HepG2 (cell line): Measurements from ENCODE around the gene APOC4.

Experiments
- ATF2 ChIP-seq: sonication (generic); formaldehyde crosslinking; IDR thresholded peaks from 2 replicates; pipeline ENCODE4 v1.4.0; 2020; ENCODE audit warnings: missing genetic modification reagents
- BRCA1 ChIP-seq: sonication (generic); formaldehyde crosslinking; IDR thresholded peaks from 2 replicates; pipeline ENCODE4 v1.4.0; 2020; ENCODE audit warnings: missing genetic modification reagents
- CTCF ChIP-seq: sonication (generic); formaldehyde crosslinking; IDR thresholded peaks from 2 replicates; pipeline ENCODE4 v1.5.0; 2020; ENCODE audit warnings: mild to moderate bottlenecking, missing genetic modification reagents, moderate library complexity
- EP300 ChIP-seq, 3 experiments: sonication (generic) in 1 of 3; formaldehyde crosslinking in 1 of 3; IDR thresholded peaks; 2 replicates each; pipeline versions ENCODE4 v1.5.1 to v1.6.1; 2011 to 2020; ENCODE audit warnings: low read depth in 2 of 3, low read length in 2 of 3, borderline replicate concordance in 1 of 3, improper control_type of control experiment in 1 of 3, mild to moderate bottlenecking in 1 of 3, missing genetic modification reagents in 1 of 3, moderate library complexity in 1 of 3
- ZBTB20 ChIP-seq: sonication (generic); formaldehyde crosslinking; IDR thresholded peaks from 2 replicates; pipeline ENCODE4 v1.8.1; 2023; ENCODE audit warnings: missing genetic modification reagents, low read depth, mild to moderate bottlenecking, borderline replicate concordance
- ZNF512 ChIP-seq: sonication (generic); formaldehyde crosslinking; IDR thresholded peaks from 2 replicates; pipeline ENCODE4 v1.4.0; 2020; ENCODE audit warnings: mild to moderate bottlenecking, missing genetic modification reagents
- ZNF543 ChIP-seq: sonication (generic); formaldehyde crosslinking; IDR thresholded peaks from 2 replicates; pipeline ENCODE4 v1.4.0; 2020; ENCODE audit warnings: mild to moderate bottlenecking, missing genetic modification reagents

GRCh38 chr19:44947041-44947581, 5.1 kb downstream of the APOC4 start:
- TF ChIP-seq EP300 (IDR thresholded peaks at IDR 0.05; ENCODE audit: low read depth in 2 of 2, low read length in 2 of 2) (no peak), EP300 (CRISPR knock-in tag; IDR thresholded peaks at IDR 0.05; ENCODE audit: borderline replicate concordance) (no peak), ZBTB20 (no peak), ZNF512 (no peak), BRCA1 (CRISPR knock-in tag) (no peak), ATF2 (no peak), CTCF (CRISPR knock-in tag) (no peak), ZNF543 (CRISPR knock-in tag) (no peak)
